ENCODE measurements around the gene RGS3.

Gene RGS3

GRCh38 chr9:113641100-113641885, 177.8 kb downstream of the RGS3 start:
- no peak for DNase-seq

- no peak for DNase-seq
Measured at GRCh38 chr9:113644321-113644720, 180.8 kb downstream of the RGS3 start.

- DNase-seq = no peak
Measured at GRCh38 chr9:113645227-113645977, 181.9 kb downstream of the RGS3 start.

GRCh38 chr9:113645978-113646253, 182.4 kb downstream of the RGS3 start:
- no peak for DNase-seq

- DNase-seq = no peak
Measured at GRCh38 chr9:113646491-113646890, 183.0 kb downstream of the RGS3 start.
